H1 (cell line): ENCODE measurements around the gene ASXL2. TPM values are rescaled to one million over a fixed set of nuclear protein-coding genes. Genes with fewer than 3 reads are reported as not detected.

Source experiments
- CTCF ChIA-PET: fragments of 300-600 bp; sonication (Branson Sonifier 250); formaldehyde crosslinking; loops from one replicate; lab custom pipeline; 2021; ENCODE audit not compliant: partially characterized antibody; lab: Charles Lee
- POLR2A ChIA-PET: fragments of 300-600 bp; sonication (Branson Sonifier 250); formaldehyde crosslinking; loops from one replicate; lab custom pipeline; 2021; ENCODE audit warnings: inconsistent platforms; ENCODE audit not compliant: partially characterized antibody; lab: Charles Lee
- DNase-seq, 2 experiments: peaks; one replicate each; pipeline versions ENCODE4 v3.0.0 to v3.0.0-alpha.2; 2010 to 2022; ENCODE audit warnings: low spot score in 2 of 2, low read depth in 1 of 2, mixed read lengths in 1 of 2
- FAIRE-seq: peaks from 2 replicates; lab custom pipeline; 2011; peaks lifted over from hg19 to GRCh38; lab: Jason Lieb, UNC
- H2AFZ ChIP-seq: 2 replicates; pipeline ENCODE4 v1.8.1; 2012; ENCODE audit warnings: low read length, inconsistent platforms
- H2AK5ac ChIP-seq: 2 replicates; pipeline ENCODE4 v1.6.1; 2013; ENCODE audit warnings: low read depth, low read length
- H2BK120ac ChIP-seq: replicated peaks from 2 replicates; pipeline ENCODE3; 2013; ENCODE audit warnings: low read depth, low read length, inconsistent platforms
- H2BK12ac ChIP-seq: 2 replicates; pipeline ENCODE4 v1.6.1; 2013; ENCODE audit warnings: low read depth, low read length
- H2BK15ac ChIP-seq: 2 replicates; pipeline ENCODE4 v1.6.1; 2013; ENCODE audit warnings: low read length
- H2BK20ac ChIP-seq: 2 replicates; pipeline ENCODE4 v1.6.1; 2013; ENCODE audit warnings: low read length
- H2BK5ac ChIP-seq: 2 replicates; pipeline ENCODE4 v1.6.1; 2013; ENCODE audit warnings: low read depth, low read length
- H3K14ac ChIP-seq: 2 replicates; pipeline ENCODE4 v1.6.1; 2013; ENCODE audit warnings: inconsistent platforms; ENCODE audit not compliant: insufficient read length
- H3K18ac ChIP-seq: 2 replicates; pipeline ENCODE4 v1.6.1; 2013; ENCODE audit warnings: low read length; ENCODE audit errors: extremely low read depth
- H3K23ac ChIP-seq: 2 replicates; pipeline ENCODE4 v1.6.1; 2013; ENCODE audit warnings: inconsistent platforms; ENCODE audit not compliant: insufficient read length
- H3K23me2 ChIP-seq: 2 replicates; pipeline ENCODE4 v1.6.1; 2013; ENCODE audit warnings: low read depth, low read length
- H3K27ac ChIP-seq: 2 replicates; pipeline ENCODE4 v1.6.1; 2011; ENCODE audit warnings: low read depth, low read length, inconsistent platforms
- H3K27me3 ChIP-seq, 4 experiments: replicated peaks in 1 of 4; 1 replicate in 1 of 4; 2 replicates in 3 of 4; pipeline versions ENCODE4 v1.6.1 to v1.8.1; 2011 to 2013; ENCODE audit warnings: low read length in 3 of 4, mild to moderate bottlenecking in 3 of 4, inconsistent platforms in 2 of 4, mixed read lengths in 2 of 4, moderate library complexity in 1 of 4; ENCODE audit not compliant: control insufficient read depth in 3 of 4, insufficient read depth in 3 of 4; ENCODE audit errors: extremely low read depth in 1 of 4
- H3K36me3 ChIP-seq, 4 experiments: 2 replicates each; pipeline versions ENCODE4 v1.6.1 to v1.8.1; 2011 to 2013; ENCODE audit warnings: mild to moderate bottlenecking in 4 of 4, low read length in 3 of 4, moderate library complexity in 2 of 4, control low read depth in 1 of 4, inconsistent platforms in 1 of 4; ENCODE audit not compliant: insufficient read depth in 4 of 4, control insufficient read depth in 2 of 4
- H3K4ac ChIP-seq: replicated peaks from 2 replicates; pipeline ENCODE3; 2013; ENCODE audit warnings: low read length, low read depth, mixed read lengths, inconsistent platforms; ENCODE audit not compliant: insufficient read length
- H3K4me1 ChIP-seq, 4 experiments: replicated peaks in 1 of 4; 1 replicate in 1 of 4; 2 replicates in 3 of 4; pipeline versions ENCODE4 v1.6.1 to v1.8.1; 2011 to 2013; ENCODE audit warnings: low read length in 3 of 4, inconsistent platforms in 2 of 4, mixed read lengths in 1 of 4; ENCODE audit not compliant: insufficient read depth in 4 of 4, control insufficient read depth in 3 of 4
- H3K4me2 ChIP-seq, 2 experiments: 2 replicates each; pipeline versions ENCODE4 v1.6.1 to v1.8.1; 2011 to 2013; ENCODE audit warnings: low read depth in 2 of 2, low read length in 2 of 2, control low read depth in 1 of 2, inconsistent platforms in 1 of 2, mild to moderate bottlenecking in 1 of 2; ENCODE audit not compliant: insufficient read depth in 1 of 2
- H3K4me3 ChIP-seq, 4 experiments: fragments of 200-600, 300-600 bp in 1 of 4; sonication (generic), shearing (Covaris generic), sonication (Bioruptor Twin) in 1 of 4; 2 replicates each; pipeline versions ENCODE4 v1.5.1 to v1.8.1; 2011 to 2016; ENCODE audit warnings: low read length in 4 of 4, low read depth in 3 of 4, control low read depth in 2 of 4, inconsistent platforms in 2 of 4, mild to moderate bottlenecking in 2 of 4, mixed read lengths in 1 of 4, moderate library complexity in 1 of 4; ENCODE audit not compliant: insufficient read depth in 2 of 4; ENCODE audit errors: extremely low read depth in 1 of 4
- H3K56ac ChIP-seq: replicated peaks from 2 replicates; pipeline ENCODE3; 2013; ENCODE audit warnings: low read depth, mild to moderate bottlenecking, mixed read lengths, low read length, inconsistent platforms; ENCODE audit not compliant: insufficient read length
- H3K79me1 ChIP-seq: 2 replicates; pipeline ENCODE4 v1.6.1; 2013; ENCODE audit warnings: low read depth, low read length, control low read depth
- H3K79me2 ChIP-seq, 2 experiments: 2 replicates each; pipeline versions ENCODE4 v1.6.1 to v1.8.1; 2012 to 2013; ENCODE audit warnings: low read length in 2 of 2, mild to moderate bottlenecking in 2 of 2, inconsistent platforms in 1 of 2; ENCODE audit not compliant: insufficient read depth in 2 of 2, control insufficient read depth in 1 of 2
- H3K9ac ChIP-seq, 4 experiments: replicated peaks in 1 of 4; 1 replicate in 1 of 4; 2 replicates in 3 of 4; pipeline versions ENCODE4 v1.6.1 to v1.8.1; 2011 to 2013; ENCODE audit warnings: low read depth in 3 of 4, low read length in 3 of 4, control low read depth in 2 of 4, mild to moderate bottlenecking in 2 of 4, moderate library complexity in 2 of 4, inconsistent platforms in 1 of 4; ENCODE audit errors: extremely low read depth in 1 of 4
- H3K9me3 ChIP-seq, 2 experiments: 2 replicates each; pipeline versions ENCODE4 v1.6.1 to v1.8.1; 2012 to 2013; ENCODE audit warnings: mild to moderate bottlenecking in 2 of 2, moderate library complexity in 2 of 2, control low read depth in 1 of 2, inconsistent platforms in 1 of 2, low read depth in 1 of 2, low read length in 1 of 2, mixed read lengths in 1 of 2; ENCODE audit not compliant: insufficient read depth in 2 of 2
- H4K20me1 ChIP-seq, 2 experiments: replicated peaks in 1 of 2; 2 replicates each; pipeline versions ENCODE3 to v1.8.1; 2011 to 2013; ENCODE audit warnings: inconsistent platforms in 2 of 2, low read length in 2 of 2, mild to moderate bottlenecking in 1 of 2; ENCODE audit not compliant: insufficient read depth in 2 of 2, control insufficient read depth in 1 of 2
- H4K5ac ChIP-seq: 2 replicates; pipeline ENCODE4 v1.6.1; 2013; ENCODE audit warnings: low read length, low read depth, mixed read lengths, inconsistent platforms; ENCODE audit not compliant: insufficient read length
- H4K8ac ChIP-seq: 2 replicates; pipeline ENCODE4 v1.8.0; 2013; ENCODE audit warnings: mild to moderate bottlenecking, moderate library complexity, low read length, inconsistent platforms; ENCODE audit not compliant: insufficient read depth; ENCODE audit errors: extremely low read depth
- H4K91ac ChIP-seq: replicated peaks from 2 replicates; pipeline ENCODE3; 2013; ENCODE audit warnings: low read length, mixed read lengths, inconsistent platforms; ENCODE audit not compliant: insufficient read length
- CEBPB ChIP-seq: IDR thresholded peaks from 2 replicates; pipeline ENCODE4 v1.6.1; 2012; ENCODE audit warnings: low read depth, low read length
- EZH2 ChIP-seq: fragments of 200-600 bp; sonication (generic); IDR thresholded peaks from 2 replicates; pipeline ENCODE4 v1.7.1; 2012; ENCODE audit warnings: low read depth, mild to moderate bottlenecking, moderate library complexity, low read length, inconsistent platforms; ENCODE audit not compliant: severe bottlenecking
- GABPA ChIP-seq: IDR thresholded peaks from 2 replicates; pipeline ENCODE4 v1.6.1; 2011; ENCODE audit warnings: mild to moderate bottlenecking, low read length, moderate library complexity, borderline replicate concordance; ENCODE audit not compliant: insufficient read depth
- HDAC2 ChIP-seq, 2 experiments: fragments of 300-600 bp in 1 of 2; sonication (generic) in 1 of 2; IDR thresholded peaks; 2 replicates each; pipeline ENCODE4 v1.6.1; 2011 to 2012; ENCODE audit warnings: low read depth in 2 of 2, low read length in 2 of 2, mild to moderate bottlenecking in 2 of 2, moderate library complexity in 2 of 2, borderline replicate concordance in 1 of 2, inconsistent platforms in 1 of 2
- RFX5 ChIP-seq: IDR thresholded peaks from 2 replicates; pipeline ENCODE4 v1.6.1; 2011; ENCODE audit warnings: low read depth, low read length, improper control_type of control experiment, borderline replicate concordance
- SP2 ChIP-seq: IDR thresholded peaks from 2 replicates; pipeline ENCODE4 v1.6.1; 2012; ENCODE audit warnings: mild to moderate bottlenecking, low read length, inconsistent platforms
- TAF1 ChIP-seq: IDR thresholded peaks from 2 replicates; pipeline ENCODE4 v1.6.1; 2011; ENCODE audit warnings: mild to moderate bottlenecking, low read depth, low read length
- TEAD4 ChIP-seq: IDR thresholded peaks from 2 replicates; pipeline ENCODE4 v1.6.1; 2012; ENCODE audit warnings: low read depth, low read length, inconsistent platforms, mixed read lengths
- ZNF274 ChIP-seq: IDR thresholded peaks from 2 replicates; pipeline ENCODE4 v1.7.0; 2012; ENCODE audit warnings: low read length, borderline replicate concordance; ENCODE audit errors: extremely low read depth
- WGBS, 2 experiments: shearing (Covaris generic) in 1 of 2; methylation state at CpG; one replicate each; pipeline versions ENCODE4 v1.1.6 to v1.1.7; 2013 to 2015; ENCODE audit warnings: low lambda C conversion rate in 2 of 2, mixed read lengths in 2 of 2, inconsistent platforms in 1 of 2, low coverage in 1 of 2, missing lambda C conversion rate in 1 of 2; ENCODE audit not compliant: insufficient replicate concordance in 2 of 2, insufficient coverage in 1 of 2, insufficient read length in 1 of 2; ENCODE audit errors: extremely low coverage in 1 of 2, missing lambda C conversion rate in 1 of 2; 5-methylcytosine and 5-hydroxymethylcytosine counted together
- polyA plus RNA-seq, 7 experiments: library from polyadenylated mRNA; depleted of rRNA in 3 of 7; stranded (reverse) in 5 of 7; unstranded in 2 of 7; fragments of >200 nt in 5 of 7; fragments of 200-250 nt in 2 of 7; gene quantifications; 1 replicate in 5 of 7; 2 replicates in 1 of 7; 4 replicates in 1 of 7; pipeline versions ENCODE4 v1.2.1 to v1.2.3, GENCODE V29; 2011 to 2013; ENCODE audit warnings: missing spikeins in 2 of 7, mixed read lengths in 2 of 7
- total RNA-seq: library from RNA; stranded (reverse); fragmentation: NEBNext Ultra II Directional; extraction: Animal tissue kit (Norgen Biotek cat#: 25700); gene quantifications from 2 replicates; pipeline ENCODE4 v1.2.1, GENCODE V29; 2021
- TF ChIP-seq, protein P1 (sequence below): IDR thresholded peaks from 2 replicates; pipeline ENCODE4 v1.6.1; 2012; ENCODE audit warnings: low read length, inconsistent platforms

ASXL2 gene
- total and polyA plus RNA-seq, 2 of the 8 experiments (the other 6 are each of a cell fraction or from before 2014, with no cell fraction given), result 7.2 to 41.3 TPM

DNA sequence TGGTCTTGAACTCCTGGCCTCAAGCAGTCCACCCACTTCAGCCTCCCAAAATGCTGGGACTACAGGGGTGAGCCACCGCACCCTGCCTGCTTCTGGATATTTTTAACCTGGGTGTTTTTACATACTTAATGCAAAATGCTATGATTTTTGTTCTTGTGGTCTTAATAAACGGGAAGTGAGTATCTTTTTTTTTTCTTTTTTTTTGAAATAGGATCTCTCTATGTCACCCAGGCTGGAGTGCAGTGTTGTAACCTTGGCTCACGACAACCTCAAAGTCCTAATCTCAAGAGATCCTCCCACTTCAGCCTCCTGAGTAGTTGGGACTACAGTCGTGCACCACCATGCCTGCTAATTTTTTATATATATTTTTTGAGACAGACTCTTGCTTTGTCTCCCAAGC is 19.2 kb upstream of the ASXL2 start:
- CTCF ChIA-PET, result interaction anchor here (2.0 kb wide), 1 partner anchor 46 kb away, joined by 5 read pairs; no protein-coding TSS in a partner anchor
- no peak for FAIRE-seq
- H4K20me1 ChIP-seq, result no peaks in the 10 kb centered on the region

More for the DNA sequence above, 19.2 kb upstream of the ASXL2 start:
- DNase-seq, result no peak
- no peak overlapping the region for H2AK5ac ChIP-seq
- H3K18ac ChIP-seq, result no peak overlapping the region
- H2BK15ac ChIP-seq, result no peak overlapping the region
- H4K8ac ChIP-seq, result no peak overlapping the region
- H3K27ac ChIP-seq, result no peak overlapping the region
- H3K23ac ChIP-seq, result no peak overlapping the region
- no peak overlapping the region for H3K4me2 ChIP-seq
- no peak overlapping the region for H2BK20ac ChIP-seq
- H3K9ac ChIP-seq, result no peak overlapping the region
- no peak overlapping the region for H3K14ac ChIP-seq
- no peak overlapping the region for H3K56ac ChIP-seq
- peaks cover 0 to 2% (median under 1%) of the 10 kb centered on the region in 4 experiments; a peak in 2 of 7 replicates for H3K4me1 ChIP-seq
- no peak overlapping the region for H2BK12ac ChIP-seq
- H2BK5ac ChIP-seq, result no peak overlapping the region
- no peak overlapping the region for H2BK120ac ChIP-seq
- no peaks in the 10 kb centered on the region for H3K36me3 ChIP-seq
- H3K9me3 ChIP-seq, result no peaks in the 10 kb centered on the region
- TF ChIP-seq EZH2, result no peak
- TF ChIP-seq ZNF274, result no peak
- no peak for TF ChIP-seq SP2
- no peak for TF ChIP-seq RFX5
- no peak for TF ChIP-seq HDAC2 (IDR thresholded peaks at IDR 0.05; ENCODE audit: borderline replicate concordance in 1 of 2, low read depth in 2 of 2, low read length in 2 of 2)
- TF ChIP-seq, protein P1, sequence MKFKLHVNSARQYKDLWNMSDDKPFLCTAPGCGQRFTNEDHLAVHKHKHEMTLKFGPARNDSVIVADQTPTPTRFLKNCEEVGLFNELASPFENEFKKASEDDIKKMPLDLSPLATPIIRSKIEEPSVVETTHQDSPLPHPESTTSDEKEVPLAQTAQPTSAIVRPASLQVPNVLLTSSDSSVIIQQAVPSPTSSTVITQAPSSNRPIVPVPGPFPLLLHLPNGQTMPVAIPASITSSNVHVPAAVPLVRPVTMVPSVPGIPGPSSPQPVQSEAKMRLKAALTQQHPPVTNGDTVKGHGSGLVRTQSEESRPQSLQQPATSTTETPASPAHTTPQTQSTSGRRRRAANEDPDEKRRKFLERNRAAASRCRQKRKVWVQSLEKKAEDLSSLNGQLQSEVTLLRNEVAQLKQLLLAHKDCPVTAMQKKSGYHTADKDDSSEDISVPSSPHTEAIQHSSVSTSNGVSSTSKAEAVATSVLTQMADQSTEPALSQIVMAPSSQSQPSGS, result no peak
- TF ChIP-seq TAF1, result no peak
- no peak for TF ChIP-seq TEAD4
- no peak for TF ChIP-seq CEBPB
- no peak for TF ChIP-seq GABPA
- H2AFZ ChIP-seq, result no peak overlapping the region
- no peak overlapping the region for H3K4me3 ChIP-seq
- H3K27me3 ChIP-seq, result no peaks in the 10 kb centered on the region
- H3K4ac ChIP-seq, result no peak overlapping the region
- no peak overlapping the region for H4K5ac ChIP-seq
- no peaks in the 10 kb centered on the region for H3K79me2 ChIP-seq
- no peak overlapping the region for H4K91ac ChIP-seq
- no peaks in the 10 kb centered on the region for H3K79me1 ChIP-seq
- WGBS, 2 experiments, result 95% methylated on average over 4 of the region's 4 CpGs; no CpG with 5 or more reads in 1 of the 2 experiments
- POLR2A ChIA-PET, result no interaction called here
- H3K23me2 ChIP-seq, result no peaks in the 10 kb centered on the region; the same call in 1 of the 2 replicates
